Choroid plexus epithelial cell (primary cell): Measurements from ENCODE around the gene MAPKAPK2.
"Not testable (repeated sequence)": the region's sequence is repeated elsewhere in the genome, so short reads cannot be mapped to it uniquely, and the experiment has no call there.

Experiments used
- DNase-seq: peaks from one replicate; pipeline ENCODE4 v3.0.0-alpha.2; 2010; ENCODE audit warnings: low read depth
- H3K4me3 ChIP-seq: 2 replicates; pipeline ENCODE4 v1.5.1; 2011; ENCODE audit warnings: low read depth, mild to moderate bottlenecking, control low read depth, low read length, moderate library complexity
- TF ChIP-seq, protein P1 (sequence below): conservative IDR thresholded peaks from 2 replicates; pipeline ENCODE4 v1.5.1; 2011; ENCODE audit warnings: low read depth, mild to moderate bottlenecking, control low read depth, inconsistent platforms, low read length, moderate library complexity

MAPKAPK2 gene

GRCh38 chr1:206684478-206685333 is at the start of gene MAPKAPK2:
Gene MAPKAPK2 (plus strand): TSS chr1:206684905. CDS start chr1:206685230, 325 bp downstream.
- peak within 1 kb of the TSS; percentile 86 for H3K4me3 ChIP-seq
- peak; percentile 67 for DNase-seq
- TF ChIP-seq, protein P1, sequence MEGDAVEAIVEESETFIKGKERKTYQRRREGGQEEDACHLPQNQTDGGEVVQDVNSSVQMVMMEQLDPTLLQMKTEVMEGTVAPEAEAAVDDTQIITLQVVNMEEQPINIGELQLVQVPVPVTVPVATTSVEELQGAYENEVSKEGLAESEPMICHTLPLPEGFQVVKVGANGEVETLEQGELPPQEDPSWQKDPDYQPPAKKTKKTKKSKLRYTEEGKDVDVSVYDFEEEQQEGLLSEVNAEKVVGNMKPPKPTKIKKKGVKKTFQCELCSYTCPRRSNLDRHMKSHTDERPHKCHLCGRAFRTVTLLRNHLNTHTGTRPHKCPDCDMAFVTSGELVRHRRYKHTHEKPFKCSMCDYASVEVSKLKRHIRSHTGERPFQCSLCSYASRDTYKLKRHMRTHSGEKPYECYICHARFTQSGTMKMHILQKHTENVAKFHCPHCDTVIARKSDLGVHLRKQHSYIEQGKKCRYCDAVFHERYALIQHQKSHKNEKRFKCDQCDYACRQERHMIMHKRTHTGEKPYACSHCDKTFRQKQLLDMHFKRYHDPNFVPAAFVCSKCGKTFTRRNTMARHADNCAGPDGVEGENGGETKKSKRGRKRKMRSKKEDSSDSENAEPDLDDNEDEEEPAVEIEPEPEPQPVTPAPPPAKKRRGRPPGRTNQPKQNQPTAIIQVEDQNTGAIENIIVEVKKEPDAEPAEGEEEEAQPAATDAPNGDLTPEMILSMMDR, result no peak

DNA sequence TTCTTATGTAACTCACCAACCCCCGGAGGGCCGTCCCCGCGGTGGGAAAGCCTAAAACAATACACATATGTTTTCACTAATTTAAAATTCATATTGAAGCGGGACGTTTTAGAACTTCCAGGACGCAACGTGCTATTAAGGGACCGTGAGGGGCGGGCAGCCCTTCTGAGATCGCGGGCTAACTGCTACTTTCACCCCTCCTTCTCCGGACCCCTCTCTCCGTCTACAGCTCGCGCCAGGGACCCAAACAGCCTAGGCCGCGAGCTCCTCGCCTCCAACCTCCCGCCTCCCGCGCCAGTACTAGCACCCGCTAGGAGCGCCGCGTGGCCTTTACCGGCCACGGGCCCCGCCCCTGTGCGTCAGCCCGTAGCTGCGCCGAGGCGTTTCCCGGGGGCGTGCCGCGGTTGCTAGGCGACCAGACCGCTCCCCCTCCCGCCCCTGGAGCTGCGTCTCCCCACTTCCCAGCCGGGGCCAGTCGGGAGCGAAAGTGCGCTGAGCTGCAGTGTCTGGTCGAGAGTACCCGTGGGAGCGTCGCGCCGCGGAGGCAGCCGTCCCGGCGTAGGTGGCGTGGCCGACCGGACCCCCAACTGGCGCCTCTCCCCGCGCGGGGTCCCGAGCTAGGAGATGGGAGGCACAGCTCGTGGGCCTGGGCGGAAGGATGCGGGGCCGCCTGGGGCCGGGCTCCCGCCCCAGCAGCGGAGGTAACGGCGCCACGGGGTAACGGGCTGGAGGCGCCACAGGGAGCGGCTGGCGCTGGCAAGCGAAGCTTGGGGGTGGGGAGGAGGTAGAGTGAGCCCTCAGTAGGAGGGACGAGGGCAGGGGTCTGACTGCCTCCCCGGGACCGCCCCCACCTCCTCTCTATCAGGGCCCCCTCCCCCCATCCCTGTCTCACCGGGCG is 49.4 kb upstream of the MAPKAPK2 start, which contains the start of gene DYRK3:
Gene DYRK3 (plus strand): TSS at position 457 of the 898 bp plus-strand sequence. CDS start 168 bp downstream, at position 625.
- DNase-seq, result peak; percentile 95
- peak within 1 kb of the TSS; percentile 89 for H3K4me3 ChIP-seq
- TF ChIP-seq, protein P1, result no peak

DNA sequence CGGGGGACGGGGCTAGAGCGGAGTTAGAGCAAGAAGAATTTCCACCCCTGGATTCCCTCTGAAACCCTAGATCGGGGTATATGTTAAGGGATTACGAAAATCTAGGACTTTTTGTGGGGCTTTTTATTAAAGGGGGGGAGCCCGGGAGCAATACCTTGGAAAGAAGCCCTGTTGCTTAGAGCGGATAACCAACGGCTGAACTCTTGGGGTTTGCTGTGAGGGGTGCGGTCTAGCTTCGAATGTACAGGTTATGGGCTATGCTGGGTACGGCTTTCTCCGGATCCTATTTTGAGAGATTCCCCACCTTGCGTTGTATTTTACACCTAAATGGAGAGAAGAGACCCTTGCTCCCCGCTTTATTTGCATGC is 48.7 kb upstream of the MAPKAPK2 start:
- TF ChIP-seq, protein P1, result no peak
- DNase-seq, result no peak
- peak overlapping the region; percentile 89 for H3K4me3 ChIP-seq

- no peak for DNase-seq
- TF ChIP-seq, protein P1, result no peak
- no peak overlapping the region for H3K4me3 ChIP-seq
These were observed 48.0 kb upstream of the MAPKAPK2 start for GRCh38 chr1:206636671-206637070.

DNA sequence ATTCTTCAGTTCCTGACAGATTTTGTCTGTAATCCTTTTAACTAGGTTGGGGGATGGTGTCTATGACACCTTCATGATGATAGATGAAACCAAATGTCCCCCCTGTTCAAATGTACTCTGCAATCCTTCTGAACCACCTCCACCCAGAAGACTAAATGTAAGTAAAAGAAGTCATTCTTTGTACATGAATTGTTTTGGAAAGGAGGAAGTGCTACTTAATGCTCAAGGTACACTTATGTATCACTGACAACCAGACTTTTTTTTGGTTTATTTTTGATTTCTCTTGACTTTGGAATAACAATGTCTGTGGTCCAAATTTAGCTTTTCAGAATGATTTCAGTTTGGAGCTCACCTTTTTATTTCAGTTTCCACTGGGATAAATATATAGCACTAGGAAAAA is 47.1 kb upstream of the MAPKAPK2 start:
- H3K4me3 ChIP-seq, result no peak overlapping the region
- no peak for DNase-seq
- TF ChIP-seq, protein P1, result no peak

DNA sequence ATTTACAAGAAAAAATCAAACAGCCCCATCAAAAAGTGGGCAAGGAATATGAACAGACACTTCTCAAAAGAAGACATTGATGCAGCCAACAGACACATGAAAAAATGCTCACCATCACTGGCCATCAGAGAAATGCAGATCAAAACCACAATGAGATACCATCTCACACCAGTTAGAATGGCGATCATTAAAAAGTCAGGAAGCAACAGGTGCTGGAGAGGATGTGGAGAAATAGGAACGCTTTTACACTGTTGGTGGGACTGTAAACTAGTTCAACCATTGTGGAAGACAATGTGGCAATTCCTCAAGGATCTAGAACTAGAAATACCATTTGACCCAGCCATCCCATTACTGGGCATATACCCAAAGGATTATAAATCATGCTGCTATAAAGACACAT is 42.6 kb upstream of the MAPKAPK2 start:
- DNase-seq, H3K4me3 ChIP-seq: not testable (repeated sequence)

GRCh38 chr1:206643118-206643698 is 41.5 kb upstream of the MAPKAPK2 start:
- no peak for DNase-seq
- TF ChIP-seq, protein P1, result no peak
- H3K4me3 ChIP-seq, result no peak overlapping the region
